Activated naive CD4-positive, alpha-beta T cell treated with anti-CD3 and anti-CD28 coated beads, Interleukin-2, amount 50 U/mL, for 72 hours (primary cell): ENCODE results near the gene ZBTB43. TPM values are rescaled to one million over a fixed set of nuclear protein-coding genes. Genes with fewer than 3 reads are reported as not detected.

ENCODE experiments used
- ATAC-seq, 2 donors: fragments of 150-1000 bp; cut with Tn5 transposase; 2 replicates each; pipeline ENCODE4 v1.10.0; 2021; ENCODE audit warnings: mild to moderate bottlenecking in 2 of 2, moderate library complexity in 2 of 2
- DNase-seq, 2 donors: peaks; one replicate each; pipeline ENCODE4 v3.0.0; 2021 to 2022; ENCODE audit warnings: low spot score in 2 of 2
- H3K27ac Mint-ChIP-seq, 2 donors: one replicate each; pipeline ENCODE4 v1.8.0; 2022; ENCODE audit warnings: mild to moderate bottlenecking in 2 of 2, mixed read lengths in 2 of 2
- H3K36me3 Mint-ChIP-seq, 2 donors: one replicate each; pipeline ENCODE4 v1.8.0; 2022; ENCODE audit warnings: mixed read lengths in 2 of 2
- H3K9me3 Mint-ChIP-seq, 2 donors: one replicate each; pipeline ENCODE4 v1.8.0; 2022; ENCODE audit warnings: mixed read lengths in 2 of 2
- total RNA-seq, 2 donors: library from RNA; stranded (reverse); gene quantifications; one replicate each; pipeline ENCODE4 v1.2.3, GENCODE V29; 2022

The ZBTB43 gene
- total RNA-seq, 2 donors from 2014 or later, result 19.5 to 51.4 TPM

DNA sequence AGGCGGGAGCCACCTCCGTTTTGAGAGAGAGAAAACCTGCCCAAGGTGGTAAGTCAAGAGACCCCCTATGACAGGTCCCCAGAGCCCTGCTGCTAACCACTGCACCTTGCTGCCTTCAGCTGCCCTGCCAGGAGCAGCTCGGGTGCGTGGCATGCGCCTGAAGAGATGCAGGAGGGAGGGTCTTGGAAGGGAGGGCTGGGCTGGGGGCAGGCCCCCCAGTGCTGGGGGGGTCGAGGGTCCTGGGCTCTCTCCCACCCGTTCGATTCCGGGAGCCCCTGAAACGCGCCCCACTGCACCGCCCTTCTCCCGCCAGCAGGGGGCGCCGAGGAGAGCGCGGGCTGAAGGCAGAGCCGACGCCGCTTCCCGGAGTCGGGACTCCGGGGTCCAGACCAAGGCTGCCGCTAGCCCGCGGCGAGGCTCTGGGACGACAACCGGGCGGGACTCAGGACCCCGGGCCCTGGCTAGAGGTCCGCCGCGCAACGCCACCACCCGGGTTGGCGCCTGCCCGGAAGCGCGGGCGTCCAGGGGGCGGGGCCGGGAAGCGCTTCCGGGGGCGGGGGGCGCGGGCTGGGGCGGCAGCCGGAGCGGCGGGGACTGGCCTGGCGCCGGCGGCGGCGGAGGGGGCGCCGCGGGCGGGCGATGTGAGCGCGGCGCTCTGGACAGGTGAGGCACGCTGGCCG, 55.4 kb downstream of the ZBTB43 start, which contains the start of gene ZBTB34:
Gene ZBTB34, plus strand, starts transcription at position 563 of the 680 bp plus-strand sequence. CDS start 18,761 bp downstream, outside the sequence.
- Mint-ChIP-seq H3K27ac (peak within 1 kb of the TSS; percentile 83 to 95), H3K36me3 (peaks cover 0 to 6% of the 10 kb centered on the region in 2 donors), H3K9me3 (no peaks in the 10 kb centered on the region)
- ATAC-seq (peak; percentile 80 to 84), DNase-seq (peak; percentile 86 to 93)

DNA sequence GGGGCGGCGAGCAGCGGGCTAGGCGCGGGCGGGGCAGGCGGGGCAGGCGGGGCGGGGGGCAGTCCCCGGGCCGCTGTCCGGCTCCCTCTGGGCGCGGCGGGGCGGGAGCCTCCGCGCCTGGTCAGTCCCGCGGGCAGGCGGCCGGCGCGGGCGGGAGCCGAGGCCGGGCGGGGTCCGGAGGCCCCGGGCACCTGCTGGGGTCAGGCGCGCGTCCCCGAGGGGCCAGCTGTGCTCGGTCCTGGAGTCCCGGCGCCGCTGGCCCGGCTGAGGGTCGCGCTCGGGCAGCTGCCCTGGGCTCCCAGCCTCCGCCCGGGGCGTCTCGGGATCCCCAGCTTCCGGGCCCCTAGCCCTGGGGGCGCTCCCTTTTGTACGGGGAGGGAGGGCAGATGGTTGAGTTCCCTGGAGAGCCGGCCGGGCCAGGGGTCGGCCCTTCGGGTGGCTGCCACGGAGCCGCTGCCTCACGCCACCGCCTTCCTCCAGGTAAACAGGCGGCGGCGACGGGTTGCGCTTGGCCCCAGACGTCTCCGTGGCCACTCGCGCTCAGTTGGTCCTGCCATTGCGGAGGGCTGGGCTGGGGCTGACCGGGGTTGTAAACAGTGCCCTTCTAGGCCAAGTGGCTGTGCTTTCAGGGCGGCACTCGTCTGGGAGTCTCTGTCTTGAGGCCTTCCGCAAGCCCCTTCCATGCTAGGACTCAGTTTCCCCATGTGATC, 56.1 kb downstream of the ZBTB43 start:
- H3K9me3 Mint-ChIP-seq, result no peaks in the 10 kb centered on the region
- peak; percentile 30 to 58 for DNase-seq
- peak overlapping the region; percentile 83 to 95 for H3K27ac Mint-ChIP-seq
- peak; percentile 36 to 57 for ATAC-seq
- H3K36me3 Mint-ChIP-seq, result peaks cover 0 to 6% of the 10 kb centered on the region in 2 donors

DNA sequence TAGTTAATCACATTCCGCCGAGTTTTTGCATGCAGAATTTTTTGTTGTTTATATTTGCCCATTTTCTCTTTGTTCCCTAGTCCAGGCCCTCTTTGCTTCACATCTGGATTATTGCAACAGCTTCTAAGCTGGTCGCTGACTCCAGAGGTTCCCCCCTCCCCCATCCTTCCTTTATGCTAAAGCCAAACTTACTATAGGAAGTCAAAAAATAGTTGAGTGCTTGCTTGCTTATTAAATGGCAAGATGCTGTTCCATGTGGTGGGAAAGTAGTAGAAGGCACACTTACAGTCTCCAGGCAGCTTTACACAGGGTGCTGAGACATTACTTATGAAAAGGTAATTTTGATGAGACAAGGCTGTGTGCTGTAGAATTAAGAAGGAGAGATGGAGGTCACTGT, 56.9 kb downstream of the ZBTB43 start:
- peak overlapping the region; percentile 55 to 95 for H3K27ac Mint-ChIP-seq
- no peaks in the 10 kb centered on the region for H3K9me3 Mint-ChIP-seq
- H3K36me3 Mint-ChIP-seq, result peaks cover 0 to 6% of the 10 kb centered on the region in 2 donors
- ATAC-seq (no peak), DNase-seq (no peak)

- DNase-seq, result no peak
- Mint-ChIP-seq H3K9me3 (no peaks in the 10 kb centered on the region), H3K27ac (peak overlapping the region in 1 of 2 donors; percentile 10), H3K36me3 (peaks cover 0 to 6% of the 10 kb centered on the region in 2 donors)
- ATAC-seq, result no peak
These were observed 57.4 kb downstream of the ZBTB43 start for GRCh38 chr9:126862104-126862761.

DNA sequence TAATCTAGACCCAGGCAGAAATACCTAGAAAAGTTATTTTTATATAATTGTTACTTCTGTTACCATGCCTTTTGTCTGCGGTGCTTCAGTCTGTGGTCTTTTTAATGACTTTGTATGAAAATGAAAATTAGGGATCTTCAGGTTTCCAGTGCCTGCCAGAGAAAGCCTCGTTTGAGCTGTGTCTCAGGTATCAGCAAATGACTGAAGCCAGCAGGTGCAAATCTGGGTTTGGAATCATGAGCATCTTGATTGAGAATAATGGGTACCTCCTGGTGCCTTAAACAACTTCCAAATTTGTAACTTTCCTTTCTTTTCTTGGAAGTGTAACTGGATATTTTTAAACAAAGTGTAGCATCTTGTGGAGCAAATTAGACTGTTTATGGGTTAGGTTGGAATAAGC, 59.9 kb downstream of the ZBTB43 start:
- ATAC-seq, result no peak
- H3K9me3 Mint-ChIP-seq, result no peaks in the 10 kb centered on the region

GRCh38 chr9:126869368-126869767, 64.5 kb downstream of the ZBTB43 start:
- DNase-seq (no peak), ATAC-seq (no peak)
- peaks cover 0 to 6% of the 10 kb centered on the region in 2 donors for H3K36me3 Mint-ChIP-seq
- H3K9me3 Mint-ChIP-seq, result no peaks in the 10 kb centered on the region
- no peak overlapping the region for H3K27ac Mint-ChIP-seq

More for the DNA sequence above, 59.9 kb downstream of the ZBTB43 start:
- DNase-seq, result no peak
- no peak overlapping the region for H3K27ac Mint-ChIP-seq
- H3K36me3 Mint-ChIP-seq, result peaks cover 0 to 6% of the 10 kb centered on the region in 2 donors

DNA sequence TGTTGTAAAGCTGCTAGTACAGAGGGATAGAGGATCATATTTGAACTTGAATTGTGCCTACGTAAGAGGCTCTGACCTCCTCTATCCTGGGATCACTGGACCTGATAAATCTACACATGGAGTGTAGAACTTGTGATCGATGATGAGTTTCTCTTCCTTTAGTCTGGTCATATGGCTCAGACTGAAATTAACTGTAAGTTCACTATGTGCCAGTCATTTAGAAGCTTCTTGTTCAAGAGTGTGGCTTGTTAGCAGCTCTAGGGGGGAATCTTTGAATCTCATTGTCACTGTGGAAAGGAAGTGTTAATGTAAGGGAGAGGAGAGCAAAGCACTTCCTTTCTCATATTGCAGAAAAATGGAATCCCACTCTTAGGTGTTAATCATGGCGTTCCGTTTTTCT, 67.7 kb downstream of the ZBTB43 start:
- H3K27ac Mint-ChIP-seq, result no peak overlapping the region
- peak; percentile 31 to 66 for ATAC-seq

DNA sequence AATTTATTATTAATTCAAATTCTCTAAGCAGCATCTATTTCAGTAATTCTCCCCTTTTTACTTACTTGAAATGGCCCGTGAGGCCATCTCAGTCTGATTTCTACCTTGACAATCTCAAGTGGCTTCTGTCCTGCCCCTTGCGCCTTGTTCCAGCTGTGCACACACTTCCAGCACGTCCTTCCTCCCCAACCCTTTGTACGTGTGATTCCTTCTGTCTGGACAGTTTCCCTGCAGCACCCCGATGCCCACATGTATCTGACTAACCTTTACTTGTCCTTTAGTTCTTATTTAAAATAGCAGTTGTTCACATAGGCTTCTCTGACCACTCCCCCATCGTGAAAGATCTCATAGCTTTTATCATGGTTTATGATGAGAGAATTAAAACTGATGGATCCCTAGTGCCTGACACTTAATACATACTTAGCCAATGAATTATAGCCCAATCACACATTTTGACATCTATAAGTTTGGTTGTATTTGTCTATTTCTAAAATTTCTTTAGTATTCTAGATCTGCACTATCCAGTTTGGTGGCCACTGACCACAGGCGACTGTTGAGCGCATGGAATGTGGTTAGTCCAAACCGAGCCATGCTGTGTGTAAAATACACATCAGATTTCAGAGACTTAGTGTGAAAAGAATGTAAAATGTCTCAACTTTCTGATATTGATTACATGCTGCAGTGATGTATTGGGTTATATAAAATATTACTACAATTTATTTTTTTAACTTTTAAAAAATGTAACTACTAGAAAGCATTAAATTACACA, 69.9 kb downstream of the ZBTB43 start:
- Mint-ChIP-seq H3K27ac (peak overlapping the region in 1 of 2 donors; percentile 22), H3K9me3 (no peaks in the 10 kb centered on the region), H3K36me3 (no peaks in the 10 kb centered on the region)
- ATAC-seq (no peak), DNase-seq (no peak)

More for the DNA sequence above, 67.7 kb downstream of the ZBTB43 start:
- no peaks in the 10 kb centered on the region for H3K9me3 Mint-ChIP-seq
- no peak for DNase-seq
- H3K36me3 Mint-ChIP-seq, result no peaks in the 10 kb centered on the region

- ATAC-seq, result no peak
- peak overlapping the region in 1 of 2 donors; percentile 72 for H3K27ac Mint-ChIP-seq
- DNase-seq, result no peak
- H3K36me3 Mint-ChIP-seq, result no peaks in the 10 kb centered on the region
- H3K9me3 Mint-ChIP-seq, result no peaks in the 10 kb centered on the region
These were observed 71.1 kb downstream of the ZBTB43 start for GRCh38 chr9:126875756-126876510.

DNA sequence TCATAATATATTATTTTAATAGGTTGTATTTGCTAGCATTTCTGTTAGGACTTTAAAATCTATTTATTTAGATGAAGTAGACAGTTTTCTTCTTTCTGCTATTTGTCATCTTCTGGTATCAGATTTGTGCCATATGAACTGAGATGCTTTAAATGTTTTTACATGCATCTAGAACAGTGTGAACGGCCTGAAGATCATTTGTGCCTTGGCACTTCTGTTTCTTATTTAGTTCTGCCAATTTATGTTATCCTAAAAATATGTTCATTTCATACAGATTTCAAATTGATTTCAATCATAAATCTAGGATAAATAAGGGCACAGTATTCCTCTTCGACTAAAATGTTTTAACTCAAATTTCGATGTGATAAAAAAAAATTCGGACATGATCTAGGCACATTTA, 71.7 kb downstream of the ZBTB43 start:
- no peak for ATAC-seq
- no peak for DNase-seq
- Mint-ChIP-seq H3K36me3 (no peaks in the 10 kb centered on the region), H3K9me3 (no peaks in the 10 kb centered on the region), H3K27ac (peak overlapping the region in 1 of 2 donors; percentile 72)

DNA sequence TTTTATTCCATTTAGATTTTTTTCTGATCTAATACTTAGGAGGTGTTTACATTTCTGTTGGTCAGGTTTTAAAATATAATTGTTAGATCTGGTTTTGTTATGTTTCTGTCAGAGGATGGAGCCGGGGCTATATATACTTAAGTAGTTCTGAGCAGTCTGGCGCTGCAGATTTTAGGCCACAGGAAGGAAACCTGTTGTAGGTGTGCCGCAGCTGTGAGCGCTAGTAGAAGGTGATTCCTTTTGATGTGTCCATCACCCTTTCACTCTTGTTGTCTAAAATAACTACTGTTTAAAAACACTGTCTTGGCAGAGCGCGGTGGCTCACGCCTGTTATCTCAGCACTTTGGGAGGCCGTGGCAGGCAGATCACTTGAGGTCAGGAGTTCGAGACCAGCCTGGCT, 72.6 kb downstream of the ZBTB43 start:
- ATAC-seq (no peak), DNase-seq (no peak)
- Mint-ChIP-seq H3K27ac (no peak overlapping the region), H3K9me3 (no peaks in the 10 kb centered on the region), H3K36me3 (no peaks in the 10 kb centered on the region)

GRCh38 chr9:126879288-126879687, 74.4 kb downstream of the ZBTB43 start:
- Mint-ChIP-seq H3K9me3 (no peaks in the 10 kb centered on the region), H3K36me3 (no peaks in the 10 kb centered on the region), H3K27ac (no peak overlapping the region)
- ATAC-seq, result no peak
- DNase-seq, result no peak

- Mint-ChIP-seq H3K9me3 (no peaks in the 10 kb centered on the region), H3K36me3 (no peaks in the 10 kb centered on the region), H3K27ac (no peak overlapping the region)
- DNase-seq, result no peak
- ATAC-seq, result no peak
These were observed 75.5 kb downstream of the ZBTB43 start for GRCh38 chr9:126880226-126880946.

GRCh38 chr9:126880947-126881332, 76.1 kb downstream of the ZBTB43 start:
- no peak for DNase-seq
- no peak for ATAC-seq
- H3K27ac Mint-ChIP-seq, result no peak overlapping the region
- no peaks in the 10 kb centered on the region for H3K36me3 Mint-ChIP-seq
- no peaks in the 10 kb centered on the region for H3K9me3 Mint-ChIP-seq

DNA sequence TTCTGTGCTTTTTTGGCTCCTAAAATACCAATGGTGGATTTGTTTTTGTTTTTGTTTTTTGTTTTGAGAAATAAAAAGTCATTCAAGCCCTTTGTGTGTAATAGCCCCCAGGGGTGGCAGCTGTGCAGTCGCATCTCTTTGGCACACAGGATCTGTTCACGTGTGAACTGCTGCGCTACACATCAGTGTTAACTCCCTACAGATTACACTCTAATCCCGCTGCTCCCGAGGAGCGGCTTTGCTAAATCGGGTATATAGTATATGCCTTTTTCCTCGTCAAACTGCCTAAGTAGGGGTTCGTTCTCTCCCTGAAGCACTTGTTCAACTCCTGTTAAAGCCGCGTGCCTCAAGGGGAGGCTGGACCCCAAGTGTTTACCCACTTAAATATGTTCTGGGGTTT, 77.9 kb downstream of the ZBTB43 start:
- no peaks in the 10 kb centered on the region for H3K36me3 Mint-ChIP-seq
- no peak overlapping the region for H3K27ac Mint-ChIP-seq
- no peaks in the 10 kb centered on the region for H3K9me3 Mint-ChIP-seq
- no peak for ATAC-seq
- no peak for DNase-seq
